ENCODE results near the gene ACAD8.

GRCh38 chr11:134248910-134249480, 4.4 kb upstream of the ACAD8 start:
- TF ChIP-seq CTCF (IDR thresholded peaks at IDR 0.05) (no peak), POLR2A (IDR thresholded peaks at IDR 0.05) (no peak)

Measured in breast epithelium (tissue), 3 donors.